ENCODE results near the gene SIGLEC5. TPM values are rescaled to one million over a fixed set of nuclear protein-coding genes. Genes with fewer than 3 reads are reported as not detected.

The SIGLEC5 gene
- not detected in 2 replicates for total RNA-seq

GRCh38 chr19:51630315-51630714, at the start of gene SIGLEC5:
TSS of gene SIGLEC5 (minus strand) at chr19:51630401. CDS start at chr19:51630335, 66 bp downstream.

GRCh38 chr19:51646730-51647129, 16.5 kb upstream of the SIGLEC5 start, which contains the start of gene SIGLEC14:
TSS of gene SIGLEC14 (minus strand) at chr19:51646825. CDS start at chr19:51646759, 66 bp downstream.

GRCh38 chr19:51570962-51571575, 59.1 kb downstream of the SIGLEC5 start, which contains the start of gene ZNF175:
TSS of gene ZNF175 (plus strand) at chr19:51571283. CDS start at chr19:51573330, 2,047 bp downstream.

Other genes starting within 250 kb of the SIGLEC5 start
- not detected in 2 replicates for gene LIM2, start 242.4 kb downstream of the SIGLEC5 start, total RNA-seq
- gene C19orf84, start 239.8 kb downstream of the SIGLEC5 start, total RNA-seq, result not detected in 2 replicates
- gene SIGLEC10, start 212.8 kb downstream of the SIGLEC5 start, total RNA-seq, result not detected in 2 replicates
- not detected in 2 replicates for gene SIGLEC8, start 171.9 kb downstream of the SIGLEC5 start, total RNA-seq
- gene CEACAM18, start 151.9 kb downstream of the SIGLEC5 start, total RNA-seq, result not detected in 2 replicates
- not detected in 2 replicates for gene SIGLEC12, start 128.6 kb downstream of the SIGLEC5 start, total RNA-seq
- gene SIGLEC6, start 98.7 kb downstream of the SIGLEC5 start, total RNA-seq, result 0.36 TPM in 1 of 2 replicates, not detected in the other
- gene ZNF175, start 59.1 kb downstream of the SIGLEC5 start, total RNA-seq, result 3.6 and 10.7 TPM in 2 replicates
- gene SIGLEC14, start 16.4 kb upstream of the SIGLEC5 start, total RNA-seq, result not detected in 2 replicates
- gene SPACA6, start 62.9 kb upstream of the SIGLEC5 start, total RNA-seq, result 9.7 and 12.3 TPM in 2 replicates
- not detected in 2 replicates for gene HAS1, start 93.6 kb upstream of the SIGLEC5 start, total RNA-seq
- gene FPR1, start 121.5 kb upstream of the SIGLEC5 start, total RNA-seq, result 0.18 TPM in 1 of 2 replicates, not detected in the other
- gene FPR2, start 130.8 kb upstream of the SIGLEC5 start, total RNA-seq, result not detected in 2 replicates
- not detected in 2 replicates for gene FPR3, start 164.8 kb upstream of the SIGLEC5 start, total RNA-seq

All from cardiac atrium fibroblast (primary cell).